Fibroblast of skin of right quadriceps (primary cell): ENCODE data around the gene ARFGEF2.
A peak's percentile ranks its signal among the peaks of the same experiment; 100 is the strongest.
"Not testable (repeated sequence)": the region's sequence is repeated elsewhere in the genome, so short reads cannot be mapped to it uniquely, and the experiment has no call there.

Experiments used
- DNase-seq: peaks from one replicate; pipeline ENCODE4 v3.0.0-alpha.2; 2013

The ARFGEF2 gene

GRCh38 chr20:49006446-49006980, 85.0 kb downstream of the ARFGEF2 start:
- no peak for DNase-seq

- no peak for DNase-seq
Observed at GRCh38 chr20:49009899-49010631, 88.6 kb downstream of the ARFGEF2 start.

GRCh38 chr20:49024220-49024619, 102.7 kb downstream of the ARFGEF2 start:
- no peak for DNase-seq

DNA sequence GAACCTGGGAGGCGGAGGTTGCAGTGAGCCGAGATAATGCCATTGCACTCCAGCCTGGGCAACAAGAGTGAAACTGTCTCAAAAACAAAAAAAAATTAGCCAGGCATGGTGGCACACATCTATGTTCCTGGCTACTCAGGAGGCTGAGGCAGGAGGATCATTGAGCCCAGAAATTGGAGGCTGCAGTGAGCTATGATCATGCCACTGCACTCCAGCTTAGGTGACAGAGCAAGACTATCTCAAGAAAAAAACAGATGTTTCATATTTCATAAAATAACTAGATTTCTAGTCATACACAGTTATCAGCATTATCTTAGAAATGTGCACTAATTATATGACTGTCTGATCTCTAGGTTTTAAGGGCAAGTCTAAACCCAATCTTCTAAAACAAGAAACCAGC, 106.7 kb downstream of the ARFGEF2 start:
- not testable (repeated sequence) for DNase-seq

- DNase-seq, result peak; percentile 9
Observed at GRCh38 chr20:49028684-49029083, 107.2 kb downstream of the ARFGEF2 start.

DNA sequence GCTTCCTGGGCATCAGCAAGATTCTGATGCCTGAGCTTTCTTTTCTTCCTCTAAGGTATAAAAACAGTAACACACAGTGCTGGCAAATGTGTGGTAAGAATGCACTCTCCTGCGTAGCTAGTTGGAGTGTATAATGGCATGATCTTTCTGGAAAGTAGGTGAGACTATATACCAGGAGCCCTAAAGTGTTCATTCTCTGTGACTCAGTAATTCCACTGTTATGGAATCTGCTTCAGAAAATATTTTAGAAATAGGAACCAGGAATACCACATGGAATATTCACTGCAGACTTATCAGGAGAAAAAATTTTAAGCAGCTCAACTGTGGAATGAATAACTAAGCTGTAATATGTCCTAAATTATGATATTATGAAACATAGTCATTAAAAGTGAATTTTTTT, 107.7 kb downstream of the ARFGEF2 start:
- DNase-seq, result peak; percentile 60

GRCh38 chr20:49030954-49031619, 109.6 kb downstream of the ARFGEF2 start:
- no peak for DNase-seq

GRCh38 chr20:49032455-49032854, 110.9 kb downstream of the ARFGEF2 start:
- no peak for DNase-seq

DNA sequence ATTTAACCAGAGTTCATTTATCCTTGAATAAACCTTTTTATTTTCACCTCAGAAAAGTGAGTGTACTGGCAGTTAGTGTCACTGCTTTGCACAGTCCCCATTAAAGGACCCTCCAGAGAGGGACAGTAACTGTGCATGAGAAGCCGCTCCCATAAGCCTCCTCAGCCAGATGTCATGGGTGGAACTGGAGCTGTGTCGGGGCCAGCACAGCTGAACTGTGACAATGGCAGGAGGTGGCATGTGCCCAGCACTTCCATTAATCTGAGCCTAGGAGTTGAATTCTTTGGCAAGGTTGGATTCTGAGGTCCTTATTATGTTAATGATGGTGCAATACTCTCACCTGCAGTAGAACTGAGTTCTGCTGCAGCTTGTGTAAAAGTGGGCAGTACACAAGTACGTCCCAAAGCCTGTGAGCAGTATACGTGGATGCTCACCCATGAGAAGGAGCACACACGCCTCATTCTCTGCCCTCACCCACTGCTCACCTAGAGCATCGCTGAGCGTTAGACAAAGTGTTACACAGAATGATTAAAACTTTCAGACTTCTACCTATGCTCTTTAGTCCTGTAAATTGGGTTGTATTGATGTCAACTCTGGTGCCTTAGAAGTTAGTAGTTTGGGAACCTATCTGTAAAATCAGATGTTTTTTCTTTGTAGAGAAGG, 112.7 kb downstream of the ARFGEF2 start:
- no peak for DNase-seq

DNA sequence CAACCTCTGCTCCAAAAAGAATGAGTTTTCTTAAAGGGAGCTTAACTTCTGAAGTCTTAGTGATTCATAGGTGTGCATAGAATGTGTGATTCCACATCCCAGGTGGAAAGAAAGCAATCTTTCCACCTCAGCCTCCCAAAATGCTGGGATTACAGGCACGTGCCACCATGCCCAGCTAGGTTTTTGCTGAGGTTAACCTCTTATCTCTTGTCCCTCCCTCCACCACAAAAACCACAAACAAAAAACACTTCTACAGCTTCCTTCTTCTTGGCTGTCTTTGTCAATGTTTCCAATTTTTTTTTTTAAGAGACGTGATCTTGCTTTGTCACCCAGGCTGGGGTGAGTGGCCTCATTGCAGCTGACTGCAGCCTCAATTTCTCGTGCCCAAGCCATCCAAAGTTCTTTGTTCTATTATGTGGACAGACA, 116.5 kb downstream of the ARFGEF2 start:
- no peak for DNase-seq

GRCh38 chr20:49039854-49040253, 118.3 kb downstream of the ARFGEF2 start:
- no peak for DNase-seq

- no peak for DNase-seq
Observed at GRCh38 chr20:49043000-49043399, 121.5 kb downstream of the ARFGEF2 start.

DNA sequence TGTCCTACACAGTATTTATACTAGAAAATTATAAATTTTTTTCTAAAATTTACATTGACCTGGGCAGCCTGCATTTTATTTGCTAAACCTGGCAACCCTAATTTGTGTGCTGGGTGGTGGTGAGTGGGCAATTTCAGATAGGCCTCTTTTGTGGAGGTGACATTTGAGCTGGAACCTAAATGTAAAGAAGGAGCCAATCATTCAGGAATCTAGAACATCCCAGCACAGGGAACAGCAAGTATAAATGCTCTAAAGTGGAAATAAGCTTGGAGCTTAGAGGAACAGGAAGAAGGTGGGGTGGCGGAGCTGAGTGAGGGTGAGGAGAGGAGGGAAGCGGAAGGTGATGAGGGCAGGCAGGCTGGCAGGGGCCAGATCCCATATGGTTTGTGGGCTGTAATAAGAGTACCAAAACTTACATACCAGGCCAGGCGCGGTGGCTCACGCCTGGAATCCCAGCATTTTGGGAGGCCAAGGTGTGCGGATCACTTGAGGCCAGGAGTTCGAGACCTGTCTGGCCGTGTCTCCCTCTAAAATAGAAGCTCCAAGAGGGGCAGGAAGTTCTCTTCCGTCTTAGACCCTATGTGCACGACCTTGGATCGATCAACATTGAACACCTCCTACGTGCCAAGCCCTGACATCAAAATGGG, 124.1 kb downstream of the ARFGEF2 start:
- no peak for DNase-seq

DNA sequence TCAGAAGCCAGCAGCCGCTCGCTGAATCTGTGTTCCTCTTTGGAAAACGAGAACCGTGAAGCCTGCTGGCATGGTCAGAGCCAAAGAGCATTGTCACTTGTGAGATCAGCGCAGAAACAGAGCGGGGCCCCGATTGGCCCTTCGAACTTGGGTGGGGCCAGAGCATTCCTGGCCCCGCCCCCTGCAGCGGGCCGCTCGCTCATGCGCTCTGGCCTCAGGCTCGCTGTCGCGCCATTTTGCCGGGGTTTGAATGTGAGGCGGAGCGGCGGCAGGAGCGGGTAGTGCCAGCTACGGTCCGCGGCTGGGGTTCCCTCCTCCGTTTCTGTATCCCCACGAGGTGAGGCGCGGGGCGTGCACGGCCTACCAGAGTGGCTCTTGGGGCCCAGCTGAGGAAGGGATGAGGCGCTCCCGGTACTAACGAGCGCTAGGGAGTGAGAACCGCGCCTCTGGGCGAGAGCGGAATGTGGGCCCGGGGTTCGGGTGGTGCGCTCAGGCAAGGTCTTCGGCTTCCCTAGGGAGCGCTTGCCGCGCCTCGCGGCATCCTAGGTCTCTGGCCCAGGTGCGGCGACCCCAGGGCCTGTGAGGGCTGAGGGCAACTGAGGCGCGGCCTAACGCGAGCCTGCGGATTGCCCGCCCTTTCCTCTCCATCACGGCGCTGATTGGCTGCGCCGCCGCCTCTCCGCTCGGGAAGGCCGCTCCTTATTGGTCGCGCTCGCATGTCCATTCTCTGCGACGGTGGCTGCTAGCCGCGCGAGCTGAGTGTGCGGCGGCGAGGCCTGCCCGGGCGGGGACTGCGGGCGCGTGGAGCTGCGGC, 124.8 kb downstream of the ARFGEF2 start, which contains the start of gene CSE1L:
TSS of gene CSE1L (plus strand) at position 226 of the 814 bp plus-strand sequence. CDS start 12,152 bp downstream, outside the sequence.
- peak; percentile 93 for DNase-seq

DNA sequence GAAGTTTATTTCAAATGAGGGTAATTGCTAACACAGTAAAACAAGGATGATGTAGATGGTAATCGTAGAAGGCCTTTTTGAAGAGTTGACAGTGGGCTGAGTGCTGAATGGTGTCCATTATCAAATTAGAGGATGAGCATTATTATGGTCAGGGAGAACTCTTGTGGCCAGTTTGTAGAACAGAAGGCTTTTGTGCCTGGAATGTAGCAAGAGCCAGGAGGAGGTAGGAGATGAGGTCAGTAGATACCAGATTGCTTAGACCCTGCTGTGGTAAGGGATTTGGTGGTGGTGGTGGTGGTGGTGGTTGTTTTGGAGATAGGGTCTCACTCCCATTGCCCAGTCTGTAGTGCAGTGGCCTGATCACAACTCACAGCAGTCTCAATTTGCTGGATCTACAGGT, 130.8 kb downstream of the ARFGEF2 start:
- no peak for DNase-seq

DNA sequence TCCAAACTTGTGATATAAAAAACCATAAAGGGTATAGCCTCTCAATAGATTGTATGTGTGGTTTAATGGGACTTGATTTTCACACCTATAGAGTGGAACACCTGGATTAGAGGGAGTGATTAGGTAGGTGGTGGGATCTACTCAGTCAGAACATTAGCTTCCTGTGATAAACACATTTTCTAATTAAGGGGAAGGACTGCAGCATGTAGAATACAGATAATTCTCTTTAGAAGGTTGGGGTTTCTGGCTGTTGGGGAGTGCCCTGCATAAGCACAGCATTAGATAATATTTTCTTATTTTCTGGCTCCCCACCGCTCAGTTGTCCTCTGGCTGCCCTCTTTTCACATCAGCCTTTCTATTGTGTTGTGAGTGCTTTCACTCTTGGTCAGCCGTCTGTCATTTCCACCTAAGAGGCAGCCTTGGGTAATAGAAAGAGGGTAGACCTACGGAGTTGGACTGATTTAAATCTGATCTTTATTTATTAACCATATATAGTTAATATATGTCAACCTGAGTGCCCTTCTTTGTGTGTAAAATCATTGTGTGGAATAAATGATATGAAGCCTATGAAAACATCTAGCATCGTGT, 132.6 kb downstream of the ARFGEF2 start:
- DNase-seq, result no peak

DNA sequence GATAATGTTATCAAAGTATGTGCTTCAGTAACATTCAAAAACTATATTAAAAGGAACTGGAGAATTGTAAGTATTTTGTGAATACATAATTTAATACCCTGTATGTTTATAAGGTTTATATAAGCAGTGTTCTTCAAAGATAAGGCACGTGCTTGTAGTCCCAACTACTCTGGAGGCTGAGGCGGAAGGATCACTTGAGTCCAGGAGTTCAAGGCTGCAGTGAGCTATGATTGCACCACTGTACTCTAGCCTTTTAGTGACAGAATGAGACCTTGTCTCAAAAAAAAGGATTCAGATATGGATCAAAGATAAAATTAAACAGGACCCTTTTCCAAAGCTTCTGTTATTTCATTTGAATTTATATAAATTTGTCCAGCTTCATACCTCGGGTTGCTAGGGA, 141.8 kb downstream of the ARFGEF2 start:
- DNase-seq, result no peak

DNA sequence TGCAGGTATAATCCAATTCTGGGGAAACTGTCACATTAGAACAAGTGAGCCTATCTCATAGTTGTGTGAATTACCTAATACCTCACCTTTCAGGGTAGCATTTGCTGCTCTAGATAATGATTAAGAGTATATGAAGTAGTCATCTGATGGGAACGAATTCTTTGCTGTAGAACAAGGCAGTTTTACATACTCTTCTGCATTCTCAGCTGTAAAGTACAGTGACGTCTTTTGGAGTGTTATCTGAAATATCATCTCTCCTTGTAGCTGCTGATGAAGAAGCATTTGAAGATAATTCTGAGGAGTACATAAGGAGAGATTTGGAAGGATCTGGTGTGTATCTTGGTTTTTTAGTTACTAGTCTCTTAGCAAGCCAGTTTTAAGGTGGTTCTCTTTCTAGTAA, 153.0 kb downstream of the ARFGEF2 start:
- DNase-seq, result no peak

DNA sequence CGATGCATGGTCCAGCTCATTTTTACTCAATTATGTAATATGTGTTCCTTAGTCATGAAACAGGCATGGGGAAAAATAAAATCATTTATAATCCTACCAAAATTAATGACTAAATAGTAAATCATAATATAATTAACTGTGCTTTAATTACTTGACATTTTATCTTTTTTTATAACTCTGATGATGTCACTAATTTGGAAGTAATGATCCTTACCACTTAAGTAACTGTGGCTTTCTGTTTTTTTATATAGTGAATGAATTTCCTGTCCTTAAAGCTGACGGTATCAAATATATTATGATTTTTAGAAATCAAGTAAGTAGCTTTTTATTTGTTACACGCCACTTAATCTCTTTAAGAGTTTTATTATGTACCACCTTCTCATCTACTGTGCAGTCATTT, 156.8 kb downstream of the ARFGEF2 start:
- no peak for DNase-seq

DNA sequence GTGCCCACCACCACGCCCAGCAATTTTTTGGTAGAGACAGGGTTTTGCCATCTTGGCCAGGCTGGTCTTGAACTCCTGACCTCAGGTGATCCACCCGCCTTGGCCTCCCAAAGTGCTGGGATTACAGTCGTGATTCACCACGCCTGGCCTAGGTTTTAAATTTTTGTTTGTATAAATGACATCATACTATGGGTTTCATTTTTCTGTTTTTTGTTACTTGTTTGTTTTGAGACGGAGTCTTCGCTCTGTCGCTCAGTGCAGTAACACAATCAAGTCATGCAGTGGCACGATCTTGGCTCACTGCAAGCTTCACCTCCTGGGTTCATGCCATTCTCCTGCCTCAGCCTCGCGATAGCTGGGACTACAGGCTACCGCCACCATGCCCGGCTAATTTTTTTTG, 160.8 kb downstream of the ARFGEF2 start:
- not testable (repeated sequence) for DNase-seq
